Endothelial cell (in vitro differentiated cells): Measurements from ENCODE around the gene PXYLP1. TPM values are rescaled to one million over a fixed set of nuclear protein-coding genes. Genes with fewer than 3 reads are reported as not detected.

Experiments used
- DNase-seq: peaks from one replicate; pipeline ENCODE4 v3.0.0; 2021; ENCODE audit warnings: low spot score
- H3K27ac Mint-ChIP-seq: one replicate; pipeline ENCODE4 v1.8.0; 2021; ENCODE audit warnings: mixed read lengths, inconsistent platforms; ENCODE audit not compliant: unreplicated experiment
- H3K27me3 Mint-ChIP-seq: one replicate; pipeline ENCODE4 v1.8.0; 2021; ENCODE audit warnings: mild to moderate bottlenecking, moderate library complexity, mixed read lengths, inconsistent platforms; ENCODE audit not compliant: unreplicated experiment
- H3K36me3 Mint-ChIP-seq: one replicate; pipeline ENCODE4 v1.8.0; 2021; ENCODE audit warnings: mild to moderate bottlenecking, low read depth, mixed read lengths, inconsistent platforms; ENCODE audit not compliant: unreplicated experiment
- H3K4me1 Mint-ChIP-seq: one replicate; pipeline ENCODE4 v1.8.0; 2021; ENCODE audit warnings: mild to moderate bottlenecking, mixed read lengths, inconsistent platforms; ENCODE audit not compliant: unreplicated experiment
- H3K4me3 Mint-ChIP-seq: one replicate; pipeline ENCODE4 v1.8.0; 2021; ENCODE audit warnings: mild to moderate bottlenecking, mixed read lengths, inconsistent platforms; ENCODE audit not compliant: unreplicated experiment
- H3K9me3 Mint-ChIP-seq: one replicate; pipeline ENCODE4 v1.8.0; 2021; ENCODE audit warnings: mixed read lengths, inconsistent platforms; ENCODE audit not compliant: unreplicated experiment
- CTCF ChIP-seq: fragments of 200-600 bp; sonication (generic); IDR thresholded peaks from one replicate; pipeline ENCODE4 v1.5.0; 2021; ENCODE audit warnings: antibody characterized with exemption; ENCODE audit not compliant: unreplicated experiment
- total RNA-seq: library from RNA; stranded (reverse); fragmentation: NEBNext Ultra II Directional; extraction: Animal tissue kit (Norgen Biotek cat#: 25700); gene quantifications from one replicate; pipeline ENCODE4 v1.2.1, GENCODE V29; 2021; ENCODE audit not compliant: unreplicated experiment

PXYLP1 gene
- total RNA-seq, 1 donor from 2014 or later = 4.4 TPM

GRCh38 chr3:141241616-141242376, 10.2 kb downstream of the PXYLP1 start:
- DNase-seq = no peak
- Mint-ChIP-seq H3K27ac (no peak overlapping the region), H3K4me1 (peaks cover 2% of the 10 kb centered on the region), H3K4me3 (peak overlapping the region; percentile 37), H3K9me3 (no peaks in the 10 kb centered on the region), H3K27me3 (no peaks in the 10 kb centered on the region), H3K36me3 (no peaks in the 10 kb centered on the region)
- TF ChIP-seq CTCF = no peak

GRCh38 chr3:141242377-141243092, 10.9 kb downstream of the PXYLP1 start:
- Mint-ChIP-seq H3K36me3 (no peaks in the 10 kb centered on the region), H3K4me1 (peaks cover 2% of the 10 kb centered on the region), H3K4me3 (no peak overlapping the region), H3K27me3 (no peaks in the 10 kb centered on the region), H3K27ac (no peak overlapping the region), H3K9me3 (no peaks in the 10 kb centered on the region)
- TF ChIP-seq CTCF = no peak
- DNase-seq = no peak

- Mint-ChIP-seq H3K36me3 (no peaks in the 10 kb centered on the region), H3K27me3 (no peaks in the 10 kb centered on the region), H3K9me3 (no peaks in the 10 kb centered on the region), H3K4me1 (no peaks in the 10 kb centered on the region), H3K4me3 (no peak overlapping the region), H3K27ac (no peak overlapping the region)
- no peak for TF ChIP-seq CTCF
- DNase-seq = no peak
Measured at GRCh38 chr3:141243271-141243707, 11.7 kb downstream of the PXYLP1 start.

GRCh38 chr3:141246224-141246957, 14.8 kb downstream of the PXYLP1 start:
- Mint-ChIP-seq H3K27ac (no peak overlapping the region), H3K4me1 (no peaks in the 10 kb centered on the region), H3K9me3 (no peaks in the 10 kb centered on the region), H3K4me3 (no peak overlapping the region), H3K36me3 (no peaks in the 10 kb centered on the region), H3K27me3 (peaks cover 3% of the 10 kb centered on the region)
- TF ChIP-seq CTCF = no peak
- no peak for DNase-seq
